NCI-H446 (cell line): ENCODE measurements around the gene TRPM3.

ENCODE experiments used
- DNase-seq, 2 experiments: peaks; one replicate each; lab custom pipeline; 2025; lab: John Stamatoyannopoulos, UW

Gene TRPM3

DNA sequence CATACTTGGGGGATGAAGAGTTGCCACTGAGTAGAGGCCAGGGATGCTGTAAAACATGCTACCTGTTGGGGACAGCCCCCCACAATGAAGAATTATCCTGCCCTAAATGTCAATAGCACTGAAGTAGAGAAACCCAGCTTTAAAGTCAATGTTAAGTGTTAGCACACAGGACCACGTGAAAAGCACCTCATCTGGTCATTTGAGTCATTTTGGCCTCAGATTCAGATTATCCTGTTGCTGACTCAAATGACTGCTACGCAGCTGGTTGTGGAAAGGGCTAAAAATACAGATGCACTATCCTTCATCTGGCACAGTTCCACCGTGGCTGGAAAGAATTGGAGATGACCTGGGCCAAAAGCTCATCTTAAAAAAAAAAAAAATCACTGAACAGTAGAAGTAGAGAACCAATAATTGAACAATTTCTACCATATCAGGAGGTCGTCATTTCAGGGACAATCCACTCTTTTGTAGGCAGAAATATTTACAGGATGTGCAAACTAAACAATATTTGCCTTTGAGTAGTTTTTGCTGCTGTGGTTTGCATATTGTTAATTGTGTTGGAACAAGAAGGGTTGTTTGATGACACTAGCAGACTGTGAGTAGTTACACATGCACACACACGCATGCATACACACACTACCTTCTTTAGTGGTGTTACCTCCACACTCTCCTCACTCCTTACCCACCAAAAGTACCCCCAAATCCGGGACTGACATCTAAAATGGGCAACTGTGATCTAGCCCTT, 511.7 kb downstream of the TRPM3 start:
- DNase-seq: peak in 1 of 2 experiments; percentile 10

DNA sequence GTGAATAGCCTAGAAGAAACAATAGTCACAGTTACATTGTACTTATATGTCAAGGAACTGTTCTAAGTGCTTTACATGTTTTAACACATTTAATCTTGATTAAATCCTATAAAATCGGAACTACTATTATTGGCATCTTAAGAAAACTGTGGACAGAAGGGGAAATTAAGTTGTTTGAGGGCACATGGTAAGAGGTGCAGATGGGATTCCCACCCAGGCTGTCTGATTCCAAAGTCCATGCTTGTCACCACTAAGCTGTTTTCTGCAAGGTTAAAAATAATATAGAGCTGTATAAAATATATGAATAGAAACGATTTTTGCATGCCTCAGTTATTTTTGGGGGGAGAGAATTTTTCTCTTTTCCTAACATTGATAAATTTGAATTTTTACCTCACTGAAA, 512.4 kb downstream of the TRPM3 start:
- DNase-seq: no peak

DNA sequence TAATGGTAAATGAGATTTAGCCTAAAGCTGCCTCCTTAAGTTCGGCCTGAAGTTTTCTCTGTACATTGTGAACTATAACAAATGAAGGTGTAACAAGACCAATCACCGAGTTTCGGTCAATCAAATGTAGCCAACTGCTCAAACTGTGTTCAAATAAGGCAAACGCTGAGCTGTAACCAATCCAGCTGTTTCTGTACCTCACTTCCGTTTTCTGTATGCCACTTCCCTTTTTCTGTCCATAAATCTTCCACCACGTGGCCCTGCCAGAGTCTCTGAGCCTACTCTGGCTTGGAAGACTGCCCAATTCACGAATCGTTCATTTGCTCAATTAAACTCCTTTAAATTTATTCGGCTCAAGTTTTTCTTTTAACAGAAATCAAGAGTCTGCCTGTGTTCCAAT, 513.5 kb downstream of the TRPM3 start:
- DNase-seq: peak in 1 of 2 experiments; percentile 32

DNA sequence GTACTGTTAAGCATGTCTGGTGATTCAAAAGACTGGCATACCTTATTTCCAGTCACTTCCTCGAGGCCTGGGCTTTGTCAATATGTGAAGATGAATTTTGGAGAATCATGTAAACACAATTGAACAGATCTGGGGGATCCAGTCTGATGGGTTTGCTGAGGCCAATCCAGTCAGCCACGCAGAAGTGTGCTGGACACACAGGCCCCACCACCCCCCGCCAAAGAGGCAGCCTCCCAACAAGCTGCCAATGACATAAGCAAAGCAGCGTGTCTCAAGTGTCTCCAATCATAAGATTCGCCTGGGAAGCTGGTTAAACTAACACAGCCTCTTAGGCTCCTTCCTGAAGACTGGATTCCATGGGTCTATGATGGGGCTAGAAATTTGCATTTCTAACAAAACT, 514.1 kb downstream of the TRPM3 start:
- DNase-seq: no peak

DNA sequence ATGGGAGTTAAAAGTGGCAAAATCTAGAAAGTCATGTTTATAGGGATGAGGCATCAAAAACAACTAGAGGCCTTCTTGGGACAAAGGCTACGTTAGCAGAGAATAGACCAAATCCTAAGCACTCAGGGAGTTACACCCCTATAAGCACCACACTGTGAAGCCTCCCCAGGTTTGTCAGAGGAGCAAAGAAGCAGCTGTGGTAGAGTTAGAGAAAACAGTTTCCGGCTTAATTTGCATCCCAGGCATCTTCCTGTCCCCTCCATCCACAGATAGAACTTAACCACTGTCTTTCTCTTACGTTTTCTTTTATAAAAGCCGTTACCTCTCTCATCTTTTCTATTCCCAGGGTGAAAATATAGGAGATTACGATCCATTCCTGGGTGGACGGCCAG, 518.4 kb downstream of the TRPM3 start:
- no peak for DNase-seq

DNA sequence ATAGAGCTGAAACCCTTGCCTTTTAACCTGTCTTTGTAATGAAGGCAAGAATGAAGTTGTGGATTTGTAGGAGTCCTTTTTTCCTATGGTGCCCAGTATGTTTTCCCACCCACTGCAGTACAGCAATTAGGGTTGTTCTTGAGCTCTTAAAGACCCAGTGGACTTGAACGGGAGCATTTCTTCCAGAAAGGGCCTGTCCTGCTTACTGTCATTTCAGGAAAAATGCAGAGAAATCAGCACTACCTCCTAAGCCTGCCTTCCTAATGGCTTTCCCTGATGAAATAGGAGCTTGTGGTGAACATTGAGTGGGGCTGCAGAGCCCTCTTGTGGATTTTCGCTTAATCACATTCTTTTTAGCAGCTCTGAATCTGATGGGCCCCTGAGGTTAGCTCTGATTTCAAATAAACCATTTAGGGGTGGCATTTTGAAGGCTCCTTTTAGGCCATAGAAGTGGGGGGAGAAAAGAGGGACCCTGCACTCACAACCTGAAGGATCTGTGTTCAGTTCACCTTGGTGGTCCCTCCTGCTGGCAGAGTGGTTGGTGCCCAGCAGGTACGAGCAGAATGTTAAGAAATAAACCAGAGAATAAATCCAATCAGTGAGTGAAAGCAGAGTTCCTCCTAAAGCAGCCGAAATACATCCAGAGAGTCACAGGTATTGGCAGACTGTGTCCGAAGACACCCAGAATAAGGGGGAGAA, 519.0 kb downstream of the TRPM3 start:
- peak; percentile 56 to 70 for DNase-seq

DNA sequence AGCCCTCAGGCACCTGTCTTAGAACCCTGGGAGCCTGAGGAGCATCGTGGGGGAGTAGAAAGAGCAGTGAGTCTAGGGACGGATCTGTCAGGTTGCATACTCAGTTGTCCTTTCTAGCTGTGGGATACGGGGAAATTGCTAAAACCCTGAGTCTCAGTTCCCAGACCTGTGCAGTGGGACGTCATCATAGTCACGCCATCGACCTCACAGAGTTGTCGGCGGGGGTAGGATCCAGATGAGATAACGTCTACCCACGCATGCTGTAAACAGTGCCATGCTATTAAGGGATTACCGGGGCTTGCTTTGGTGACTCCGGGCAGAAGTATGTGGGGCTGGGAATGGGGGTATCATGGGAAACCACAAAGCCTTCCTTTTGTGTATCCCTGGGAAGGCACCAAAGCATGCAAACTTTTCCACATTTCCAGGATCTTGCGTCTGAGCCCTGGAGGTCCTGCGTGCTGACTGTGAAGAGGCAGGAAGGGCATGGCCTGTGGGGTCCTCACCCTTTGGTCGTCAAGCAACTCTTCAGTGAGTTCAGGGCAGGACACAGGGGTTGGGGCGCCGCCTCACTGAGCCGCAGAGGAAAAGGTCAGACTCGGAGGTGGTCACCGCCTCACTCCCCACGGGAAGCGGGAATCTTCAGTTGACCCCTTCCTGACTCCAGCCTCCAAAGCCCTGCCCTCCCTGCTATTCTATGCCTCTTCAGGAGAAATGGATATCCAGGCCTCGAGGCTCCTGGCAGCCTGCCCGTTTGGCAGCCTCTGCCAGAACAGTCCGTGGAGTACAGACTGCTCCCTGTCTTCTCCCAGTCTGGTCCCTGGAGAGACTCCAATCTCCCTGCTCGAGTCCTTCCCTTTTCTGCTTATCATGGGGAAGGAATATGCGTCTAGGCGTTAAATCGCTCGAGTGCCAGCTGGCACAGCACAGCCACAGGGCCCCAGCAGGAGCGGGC, 520.1 kb downstream of the TRPM3 start:
- peak; percentile 91 to 97 for DNase-seq

DNA sequence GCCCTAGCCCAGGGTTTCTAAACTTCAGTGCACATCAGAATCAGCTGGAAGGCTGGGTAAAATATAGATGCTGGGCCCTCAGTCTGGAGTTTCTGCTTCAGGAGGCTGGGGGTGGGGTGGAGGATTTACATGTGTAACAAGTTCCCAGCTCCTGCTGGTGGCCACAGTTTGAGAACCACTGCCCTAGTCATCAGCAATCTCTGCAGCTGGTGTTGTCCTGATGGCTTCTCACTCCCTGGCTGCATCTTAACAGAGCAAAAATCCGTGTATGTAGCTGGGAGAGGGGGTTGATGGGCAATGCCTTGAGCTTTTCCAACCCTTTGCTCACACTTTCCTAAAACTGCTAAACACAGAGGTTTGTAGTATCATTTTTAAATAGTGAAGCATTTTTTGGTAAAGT, 520.9 kb downstream of the TRPM3 start:
- no peak for DNase-seq

DNA sequence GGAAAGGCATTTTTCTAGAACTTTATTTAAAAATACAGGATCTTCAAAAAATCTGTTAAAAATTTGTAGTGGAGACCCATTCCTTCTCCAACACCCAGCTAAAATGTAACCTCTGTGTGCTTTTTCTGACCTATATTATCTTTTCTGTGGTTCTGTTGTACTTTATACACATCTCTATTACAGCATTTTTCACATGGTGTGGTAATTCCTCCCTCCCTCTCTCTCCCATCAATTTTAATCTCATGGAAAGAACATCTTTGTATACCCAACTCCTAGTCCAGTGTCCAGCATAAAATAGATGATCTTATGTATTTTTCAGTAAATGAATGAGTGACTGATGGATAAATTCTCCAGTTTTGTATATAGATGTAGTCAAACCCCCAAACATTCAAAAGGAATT, 523.5 kb downstream of the TRPM3 start:
- no peak for DNase-seq

DNA sequence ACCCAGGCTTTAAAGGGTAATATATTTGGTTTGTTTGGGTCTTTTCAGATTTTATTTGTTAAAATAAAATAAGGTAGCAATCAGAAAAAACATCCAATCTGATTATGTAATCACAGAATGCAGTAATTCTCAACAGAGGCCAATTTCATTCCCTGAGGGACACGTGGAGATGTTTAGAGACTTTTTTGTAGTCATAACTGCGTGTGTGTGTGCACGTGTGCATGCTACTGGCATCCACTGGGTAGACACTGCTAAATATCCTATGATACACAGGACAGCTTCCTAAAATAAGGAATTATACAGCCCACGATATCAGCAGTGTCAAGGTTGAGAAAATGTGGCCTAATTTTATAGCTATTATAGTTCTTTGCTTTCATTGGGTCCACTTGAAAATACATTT, 526.2 kb downstream of the TRPM3 start:
- DNase-seq: no peak

DNA sequence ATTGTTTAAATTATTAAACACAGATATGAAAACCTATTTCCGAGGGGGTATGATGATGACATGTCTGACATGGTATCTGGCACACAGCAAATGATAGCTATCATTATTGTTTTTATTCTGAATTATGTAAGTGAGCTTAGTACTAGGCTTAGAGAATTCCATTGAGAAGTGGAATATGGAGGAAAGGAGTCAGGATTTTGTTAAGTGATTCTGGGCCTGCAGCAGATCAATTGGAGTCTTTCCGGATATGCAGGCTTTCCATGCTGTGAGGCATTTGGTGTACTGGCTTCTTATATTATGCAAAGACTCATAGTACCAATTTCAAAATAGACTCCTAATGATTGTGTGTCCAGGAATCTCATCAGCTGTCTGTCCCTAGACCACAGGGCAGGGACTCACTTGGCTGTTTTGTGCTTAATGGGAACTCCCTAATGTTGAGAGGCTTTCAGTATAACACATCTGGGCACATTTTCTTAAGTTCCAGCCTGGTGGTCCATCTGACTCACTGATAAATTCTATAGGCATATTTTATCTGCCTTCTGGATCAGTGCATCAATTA, 527.0 kb downstream of the TRPM3 start:
- DNase-seq: no peak

DNA sequence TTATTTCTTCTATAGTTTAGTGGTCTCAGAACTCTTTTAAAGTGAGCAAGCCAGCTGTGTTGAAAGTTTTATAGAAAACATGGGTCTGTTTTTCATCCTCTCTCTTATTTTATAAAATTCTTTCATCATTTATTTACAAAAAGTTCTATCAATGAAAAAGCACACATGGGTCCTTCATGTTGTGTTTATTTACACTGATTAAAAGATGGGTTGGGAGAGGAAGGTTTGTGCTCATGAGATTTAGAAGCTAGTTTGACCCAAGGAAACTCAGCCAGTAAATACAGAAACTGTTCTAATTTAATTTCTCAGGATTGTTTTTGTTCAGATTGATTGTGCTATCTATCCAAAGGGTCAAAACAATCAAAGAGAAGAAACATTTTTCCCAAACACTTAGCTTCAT, 528.2 kb downstream of the TRPM3 start:
- no peak for DNase-seq

DNA sequence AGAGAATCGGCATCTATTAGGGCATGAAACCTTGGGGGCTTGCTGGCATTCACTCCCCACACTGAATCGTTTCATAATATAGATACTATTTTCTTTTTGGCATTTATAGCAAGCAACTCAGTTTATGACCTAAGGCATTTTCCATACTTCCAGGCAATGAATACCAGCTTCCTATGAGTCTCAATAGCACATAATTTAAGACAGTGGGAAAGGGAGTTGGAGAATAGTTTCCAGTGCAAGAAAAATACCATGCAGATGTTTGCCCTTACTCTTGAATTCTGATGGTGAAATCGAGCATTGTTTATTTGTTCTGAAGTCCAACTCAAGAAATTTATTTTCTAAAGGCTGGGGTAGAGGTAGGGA, 531.1 kb downstream of the TRPM3 start:
- no peak for DNase-seq

DNA sequence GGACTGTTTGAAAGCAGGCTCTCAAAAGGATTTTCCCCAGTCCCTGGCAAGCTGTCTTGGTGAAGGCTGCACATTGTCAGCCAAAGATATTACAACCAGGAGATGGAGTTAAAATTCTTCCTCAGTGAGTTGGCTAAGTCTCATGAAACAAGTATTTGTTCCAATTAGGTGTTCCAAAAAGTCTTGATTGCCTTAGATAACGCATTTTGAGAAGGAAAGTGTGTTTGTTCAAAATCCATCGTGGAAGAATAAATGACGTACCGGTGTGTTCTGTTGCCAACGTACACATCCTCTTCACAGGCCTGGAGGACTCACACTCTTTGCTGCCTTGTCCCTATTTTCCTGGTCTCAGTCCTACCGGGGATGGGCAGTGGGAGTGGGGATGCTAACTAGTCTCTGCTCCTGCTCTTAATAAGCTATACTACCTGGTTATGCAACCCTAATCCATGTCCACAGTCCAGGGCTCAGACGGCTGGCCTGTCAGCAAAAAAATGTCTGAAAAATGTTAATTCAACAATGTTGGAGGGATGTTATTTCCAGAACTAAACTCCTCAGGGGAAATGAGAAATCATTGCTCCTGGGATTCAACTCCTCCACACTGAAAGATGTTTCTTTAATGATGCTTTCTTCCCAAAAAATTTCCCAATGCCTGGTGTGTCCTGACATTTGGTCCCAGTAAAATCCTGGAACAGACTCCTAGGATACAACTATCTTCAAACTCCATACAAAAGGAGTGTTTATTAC, 531.7 kb downstream of the TRPM3 start:
- DNase-seq: no peak

DNA sequence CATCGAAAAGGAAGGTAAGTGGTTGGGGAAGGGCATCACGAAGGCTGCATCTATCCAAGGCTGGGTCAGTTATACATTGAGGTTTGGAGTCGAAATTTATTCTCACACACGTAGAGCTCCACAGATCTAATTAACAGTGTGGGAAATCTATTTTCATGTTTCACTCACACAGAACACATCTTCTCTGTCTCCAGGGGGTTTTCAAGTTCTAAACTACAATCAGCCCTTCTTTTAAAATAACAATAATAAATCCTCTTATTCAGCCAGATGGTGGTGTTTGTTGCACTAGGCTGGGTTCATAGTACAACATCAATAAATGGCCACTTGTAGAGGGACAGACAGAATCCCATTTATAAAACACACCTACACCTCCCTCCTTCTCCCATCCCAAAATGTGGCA, 532.4 kb downstream of the TRPM3 start:
- DNase-seq: no peak

DNA sequence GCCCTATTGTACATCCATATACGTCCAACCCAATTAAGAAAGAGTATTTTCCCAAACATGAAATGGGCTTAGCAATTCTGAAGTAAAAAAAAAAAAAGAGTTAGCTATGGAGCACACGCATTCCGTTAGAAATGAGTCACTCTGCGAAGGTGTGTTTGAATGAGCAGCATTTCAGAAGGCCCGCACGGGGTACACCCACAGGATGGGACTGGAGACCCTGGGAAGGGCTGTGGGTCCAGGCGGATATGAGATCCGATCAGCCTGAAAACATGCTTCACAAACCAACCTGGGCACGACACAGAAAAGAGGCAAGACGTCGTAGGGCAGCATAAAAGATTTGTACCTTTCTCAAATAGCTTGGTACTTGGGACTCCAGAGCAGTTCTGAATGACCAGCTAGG, 533.0 kb downstream of the TRPM3 start:
- DNase-seq: no peak

DNA sequence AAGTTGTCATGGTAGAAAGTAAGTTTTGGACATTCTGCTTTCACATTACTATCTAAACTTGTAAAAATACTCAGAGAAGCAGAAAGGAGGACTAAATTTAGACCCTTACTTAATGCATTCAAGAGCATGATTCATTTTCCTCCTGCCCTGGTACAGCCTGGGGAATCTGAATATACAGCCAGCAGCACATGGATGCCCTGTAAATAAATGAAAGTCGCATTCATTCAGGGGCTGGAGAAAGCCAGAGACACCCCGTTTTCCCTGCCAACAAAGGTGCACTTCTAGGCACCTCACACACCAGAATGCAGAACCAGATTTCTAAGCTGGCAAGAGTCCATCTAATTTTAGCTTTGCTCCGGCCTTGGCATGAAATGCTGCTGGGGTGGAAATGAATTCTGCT, 534.2 kb downstream of the TRPM3 start:
- peak in 1 of 2 experiments; percentile 15 for DNase-seq

DNA sequence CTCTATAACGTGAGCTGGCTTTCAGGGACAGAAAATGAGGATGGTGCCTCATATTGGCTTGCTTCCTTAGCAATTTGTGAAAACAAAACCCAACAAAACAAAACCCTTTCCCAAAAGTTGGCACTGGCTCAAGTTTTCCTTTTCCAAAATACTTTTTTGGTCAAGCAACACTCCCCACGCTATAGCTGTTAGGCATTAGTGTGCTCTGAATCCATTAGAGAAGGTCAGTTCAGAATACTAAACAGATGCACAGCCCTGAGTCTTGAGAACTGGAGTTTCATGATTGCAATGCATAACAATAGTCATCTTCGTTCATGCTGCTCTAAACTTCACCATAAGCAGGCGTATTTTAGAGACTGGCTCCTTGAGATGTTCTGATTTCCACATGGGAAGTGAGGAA, 534.9 kb downstream of the TRPM3 start:
- no peak for DNase-seq

DNA sequence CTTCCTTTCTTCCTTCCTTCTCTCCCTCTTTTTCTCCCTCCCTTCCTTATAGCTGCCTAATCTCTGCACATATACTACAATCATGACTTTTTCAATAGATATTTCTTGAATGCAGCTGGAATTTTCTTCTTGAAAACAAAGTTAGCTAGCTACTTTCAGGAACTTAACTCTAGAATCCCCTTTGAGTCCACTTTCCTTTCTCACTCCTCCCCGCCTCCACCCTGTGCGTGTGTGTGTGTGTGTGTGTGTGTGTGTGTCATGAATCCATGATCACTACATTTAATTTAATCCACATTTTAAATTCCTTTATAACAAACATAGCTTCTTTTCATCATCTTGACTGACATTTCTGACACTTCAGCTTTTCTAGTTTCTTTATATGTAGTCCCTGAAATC, 539.5 kb downstream of the TRPM3 start:
- DNase-seq: no peak

DNA sequence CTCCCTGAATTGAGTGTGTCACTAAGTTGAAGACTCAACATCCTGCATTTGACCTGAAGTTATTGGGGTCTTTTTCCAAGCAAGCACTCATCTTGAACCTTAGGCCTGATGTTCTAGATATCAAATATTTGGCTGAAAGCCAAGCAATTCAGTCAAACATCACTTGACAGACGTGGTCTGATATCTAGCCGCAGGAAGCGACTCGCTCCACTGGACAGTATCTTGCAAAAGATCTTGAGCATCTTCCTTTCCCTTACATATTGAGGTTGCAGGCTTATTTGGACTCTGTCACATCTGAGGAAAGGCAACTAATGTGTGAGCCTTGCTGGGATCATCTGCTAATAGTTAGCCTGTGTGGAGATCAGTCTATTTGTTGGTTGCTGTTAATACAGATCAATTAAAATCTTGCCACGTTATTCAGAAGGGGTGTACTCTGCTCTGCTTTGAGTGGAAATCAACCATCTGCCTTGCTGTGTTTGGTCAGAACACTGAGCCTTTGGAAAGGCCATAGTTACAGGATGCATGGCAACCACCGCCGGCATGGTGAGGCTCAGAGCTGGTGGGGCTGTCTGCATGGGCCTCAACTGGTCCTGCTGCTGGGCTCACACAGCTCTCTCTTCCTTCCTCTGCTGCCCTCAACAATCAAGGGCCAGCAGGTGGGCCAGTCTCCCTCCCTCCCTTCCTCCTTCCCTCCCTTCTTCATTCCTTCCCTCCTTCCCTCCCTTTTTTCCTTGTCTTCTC, 540.0 kb downstream of the TRPM3 start:
- no peak for DNase-seq

DNA sequence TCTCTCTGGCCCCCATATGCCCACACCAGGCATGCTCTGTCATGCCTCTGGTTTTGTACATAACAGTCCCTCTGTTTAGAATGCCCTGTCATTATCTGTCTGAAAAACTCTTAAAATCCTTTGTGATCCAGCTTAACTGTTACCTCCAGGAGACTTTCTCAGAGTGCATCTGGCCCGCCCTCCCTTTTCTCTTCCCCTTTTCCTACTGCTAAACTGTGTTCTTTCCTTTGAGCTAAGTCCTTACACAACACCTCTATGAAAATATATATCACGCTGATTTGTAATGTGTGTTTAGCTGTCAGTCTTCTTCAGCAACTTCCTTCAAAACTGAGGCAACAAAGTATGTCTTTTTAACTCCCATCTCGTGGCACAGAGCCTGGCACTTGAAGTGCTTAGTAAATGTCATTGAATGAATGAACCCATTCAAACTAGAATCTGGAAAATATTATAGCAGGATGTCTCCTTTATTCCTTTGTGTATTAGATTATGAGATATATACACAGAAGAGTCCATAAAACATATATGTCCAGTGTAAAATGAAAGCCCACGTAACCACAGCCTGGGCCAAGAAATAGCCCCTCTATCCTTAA, 540.7 kb downstream of the TRPM3 start:
- no peak for DNase-seq
